IMR-90 (cell line): ENCODE data around the gene WNT8B. TPM values are rescaled to one million over a fixed set of nuclear protein-coding genes. Genes with fewer than 3 reads are reported as not detected.

Source experiments
- ATAC-seq: fragments of 200-7000 bp; cut with Tn5 transposase; 2 replicates; pipeline ENCODE4 v1.9.1; 2020; ENCODE audit warnings: low read depth, mild to moderate bottlenecking, moderate library complexity
- BruUV-seq: library from RNA; stranded (reverse); fragments of 400-500 nt; replicated peaks from 2 replicates; lab custom pipeline; 2021; lab: Mats Ljungman, UMichigan
- CTCF ChIA-PET: fragments of 300-600 bp; formaldehyde crosslinking; extraction: SDS; loops from one replicate; lab custom pipeline; 2021; ENCODE audit warnings: antibody characterized with exemption; lab: Yijun Ruan, JAX
- POLR2A ChIA-PET: fragments of 300-600 bp; sonication (Branson Sonifier 250); formaldehyde crosslinking; loops from one replicate; lab custom pipeline; 2022; ENCODE audit warnings: antibody characterized with exemption; ENCODE audit not compliant: unreplicated experiment; lab: Charles Lee
- DNase-seq: peaks from one replicate; pipeline ENCODE4 v3.0.0; 2013
- H2AFZ ChIP-seq: replicated peaks from 2 replicates; pipeline ENCODE3; 2013; ENCODE audit warnings: low read length, mild to moderate bottlenecking; ENCODE audit not compliant: poor library complexity
- H2AK5ac ChIP-seq: 2 replicates; pipeline ENCODE4 v1.6.1; 2013; ENCODE audit warnings: low read depth, low read length, inconsistent platforms
- H2AK9ac ChIP-seq: replicated peaks from 2 replicates; pipeline ENCODE3; 2013; ENCODE audit warnings: mild to moderate bottlenecking, low read depth, low read length, moderate library complexity; ENCODE audit not compliant: poor library complexity
- H2BK120ac ChIP-seq: 2 replicates; pipeline ENCODE4 v1.6.1; 2013; ENCODE audit warnings: low read depth, low read length, inconsistent platforms
- H2BK15ac ChIP-seq: 3 replicates; pipeline ENCODE4 v1.6.1; 2013; ENCODE audit warnings: low read depth, low read length, inconsistent platforms
- H2BK20ac ChIP-seq: 2 replicates; pipeline ENCODE4 v1.6.1; 2013; ENCODE audit warnings: low read depth, mild to moderate bottlenecking, inconsistent platforms, low read length, moderate library complexity
- H2BK5ac ChIP-seq: 2 replicates; pipeline ENCODE4 v1.6.1; 2013; ENCODE audit warnings: mild to moderate bottlenecking, low read depth, low read length, inconsistent platforms; ENCODE audit not compliant: poor library complexity, severe bottlenecking
- H3K14ac ChIP-seq: replicated peaks from 2 replicates; pipeline ENCODE4 v1.6.1; 2013; ENCODE audit warnings: low read depth, low read length, inconsistent platforms
- H3K18ac ChIP-seq: 2 replicates; pipeline ENCODE4 v1.6.1; 2013; ENCODE audit warnings: low read depth, low read length, control low read depth
- H3K23ac ChIP-seq: 2 replicates; pipeline ENCODE4 v1.6.1; 2013; ENCODE audit warnings: low read depth, low read length, inconsistent platforms
- H3K27ac ChIP-seq: 2 replicates; pipeline ENCODE4 v1.5.1; 2013; ENCODE audit warnings: mild to moderate bottlenecking, control low read depth, low read length; ENCODE audit not compliant: insufficient read depth
- H3K27me3 ChIP-seq: 2 replicates; pipeline ENCODE4 v1.6.1; 2013; ENCODE audit warnings: low read length; ENCODE audit not compliant: control insufficient read depth, insufficient read depth
- H3K36me3 ChIP-seq: 2 replicates; pipeline ENCODE4 v1.6.1; 2013; ENCODE audit warnings: low read length, mixed read lengths; ENCODE audit not compliant: control insufficient read depth, insufficient read depth
- H3K4ac ChIP-seq: 2 replicates; pipeline ENCODE4 v1.6.1; 2013; ENCODE audit warnings: low read depth, low read length, inconsistent platforms
- H3K4me1 ChIP-seq: 2 replicates; pipeline ENCODE4 v1.6.1; 2013; ENCODE audit warnings: low read length, mixed read lengths; ENCODE audit not compliant: control insufficient read depth, insufficient read depth
- H3K4me2 ChIP-seq: 2 replicates; pipeline ENCODE4 v1.6.1; 2013; ENCODE audit warnings: low read depth, mild to moderate bottlenecking, control low read depth, low read length, moderate library complexity
- H3K4me3 ChIP-seq: 2 replicates; pipeline ENCODE4 v1.5.1; 2013; ENCODE audit warnings: low read depth, mild to moderate bottlenecking, control low read depth, low read length, moderate library complexity; ENCODE audit not compliant: insufficient read depth
- H3K56ac ChIP-seq: 2 replicates; pipeline ENCODE4 v1.6.1; 2013; ENCODE audit warnings: low read length, inconsistent platforms; ENCODE audit not compliant: insufficient read depth; ENCODE audit errors: extremely low read depth
- H3K79me1 ChIP-seq, 2 experiments: 2 replicates each; pipeline ENCODE4 v1.6.1; 2013; ENCODE audit warnings: low read length in 2 of 2, inconsistent platforms in 1 of 2, low read depth in 1 of 2
- H3K9ac ChIP-seq: 2 replicates; pipeline ENCODE4 v1.6.1; 2013; ENCODE audit warnings: low read depth, low read length, control low read depth
- H3K9me1 ChIP-seq: 2 replicates; pipeline ENCODE4 v1.6.1; 2013; ENCODE audit warnings: low read length, inconsistent platforms; ENCODE audit not compliant: insufficient read depth
- H3K9me3 ChIP-seq: 2 replicates; pipeline ENCODE4 v1.6.1; 2013; ENCODE audit warnings: low read length; ENCODE audit not compliant: control insufficient read depth, insufficient read depth
- H4K20me1 ChIP-seq: 2 replicates; pipeline ENCODE4 v1.6.1; 2013; ENCODE audit warnings: low read length, inconsistent platforms; ENCODE audit not compliant: insufficient read depth
- H4K5ac ChIP-seq: 2 replicates; pipeline ENCODE4 v1.6.1; 2013; ENCODE audit warnings: mild to moderate bottlenecking, low read depth, low read length, control low read depth
- H4K8ac ChIP-seq, 2 experiments: 2 replicates each; pipeline ENCODE4 v1.6.1; 2013; ENCODE audit warnings: low read depth in 2 of 2, low read length in 2 of 2, control low read depth in 1 of 2, inconsistent platforms in 1 of 2
- H4K91ac ChIP-seq: 2 replicates; pipeline ENCODE4 v1.6.1; 2013; ENCODE audit warnings: low read depth, low read length, inconsistent platforms; ENCODE audit not compliant: insufficient read depth
- BHLHE40 ChIP-seq: fragments of 150-350 bp; IDR thresholded peaks from 2 replicates; pipeline ENCODE4 v1.6.1; 2016; ENCODE audit warnings: mild to moderate bottlenecking, low read depth, low read length
- CEBPB ChIP-seq: IDR thresholded peaks from 2 replicates; pipeline ENCODE4 v1.6.1; 2012; ENCODE audit warnings: low read depth, low read length, improper control_type of control experiment
- CHD1 ChIP-seq: IDR thresholded peaks from 2 replicates; pipeline ENCODE4 v1.6.1; 2012; ENCODE audit warnings: low read depth, low read length, improper control_type of control experiment
- CTCF ChIP-seq: conservative IDR thresholded peaks from 2 replicates; pipeline ENCODE4 v1.5.1; 2012; ENCODE audit warnings: mild to moderate bottlenecking, low read depth, low read length, improper control_type of control experiment
- ELK1 ChIP-seq: fragments of 150-350 bp; IDR thresholded peaks from 2 replicates; pipeline ENCODE4 v1.6.1; 2016; ENCODE audit warnings: low read depth, mild to moderate bottlenecking, low read length, moderate library complexity, borderline replicate concordance
- FOS ChIP-seq: fragments of 150-350 bp; IDR thresholded peaks from 2 replicates; pipeline ENCODE4 v1.6.1; 2016; ENCODE audit warnings: low read depth, low read length
- MAFK ChIP-seq: IDR thresholded peaks from 2 replicates; pipeline ENCODE4 v1.6.1; 2012; ENCODE audit warnings: low read depth, low read length, improper control_type of control experiment
- MAZ ChIP-seq: IDR thresholded peaks from 2 replicates; pipeline ENCODE4 v1.6.1; 2012; ENCODE audit warnings: low read depth, mild to moderate bottlenecking, low read length, improper control_type of control experiment, moderate library complexity, borderline replicate concordance
- MXI1 ChIP-seq: IDR thresholded peaks from 2 replicates; pipeline ENCODE4 v1.6.1; 2012; ENCODE audit warnings: low read depth, mild to moderate bottlenecking, low read length, moderate library complexity, borderline replicate concordance
- NFE2L2 ChIP-seq: fragments of 150-350 bp; IDR thresholded peaks from 2 replicates; pipeline ENCODE4 v1.6.1; 2016; ENCODE audit warnings: low read depth, mild to moderate bottlenecking, low read length
- POLR2A ChIP-seq: IDR thresholded peaks from 2 replicates; pipeline ENCODE4 v1.6.1; 2012; ENCODE audit warnings: mild to moderate bottlenecking, low read depth, low read length
- RAD21 ChIP-seq: IDR thresholded peaks from 2 replicates; pipeline ENCODE4 v1.6.1; 2012; ENCODE audit warnings: low read length, improper control_type of control experiment
- RCOR1 ChIP-seq: IDR thresholded peaks from 2 replicates; pipeline ENCODE4 v1.6.1; 2012; ENCODE audit warnings: mild to moderate bottlenecking, low read length, improper control_type of control experiment; ENCODE audit not compliant: insufficient replicate concordance
- RFX5 ChIP-seq: IDR thresholded peaks from 2 replicates; pipeline ENCODE4 v1.8.0; 2012; ENCODE audit warnings: low read depth, mild to moderate bottlenecking, low read length, moderate library complexity
- SMC3 ChIP-seq: fragments of 150-350 bp; IDR thresholded peaks from 2 replicates; pipeline ENCODE4 v1.6.1; 2016; ENCODE audit warnings: low read depth, mild to moderate bottlenecking, antibody characterized with exemption, low read length, moderate library complexity
- USF2 ChIP-seq: fragments of 150-350 bp; IDR thresholded peaks from 2 replicates; pipeline ENCODE4 v1.6.1; 2017; ENCODE audit warnings: mild to moderate bottlenecking, antibody characterized with exemption, low read length, low read depth
- WGBS, 2 experiments: methylation state at CpG; one replicate each; pipeline versions ENCODE4 v1.1.5 to v1.1.7; 2013; ENCODE audit warnings: missing lambda C conversion rate in 2 of 2; ENCODE audit not compliant: insufficient read length in 1 of 2; ENCODE audit errors: extremely low coverage in 2 of 2; 5-methylcytosine and 5-hydroxymethylcytosine counted together
- dilution Hi-C: fragments of 300-500 bp; cut with HindIII; formaldehyde crosslinking; loops from one replicate; pipeline ENCODE4 v1.14.3; 2018; ENCODE audit warnings: low sequenced_read_pairs; ENCODE audit not compliant: unreplicated experiment
- in situ Hi-C: fragments of 300-500 bp; cut with MboI; formaldehyde crosslinking; loops from 3 replicates; pipeline ENCODE4 v1.14.3; 2019; ENCODE audit warnings: low sequenced_read_pairs, inconsistent platforms, mixed read lengths
- intact Hi-C: fragments of 100-400 bp; cut with micrococcal nuclease; formaldehyde crosslinking; loops from 2 replicates; pipeline ENCODE4 v1.10.0; 2022
- polyA plus RNA-seq, 3 experiments: library from polyadenylated mRNA; depleted of rRNA; stranded (reverse); fragments of >200 nt; gene quantifications; 2 replicates each; pipeline ENCODE4 v1.2.3, GENCODE V29; 2012; ENCODE audit warnings: low replicate concordance in 1 of 3
- total RNA-seq: library from RNA; depleted of rRNA; stranded (reverse); fragments of >200 nt; gene quantifications from 2 replicates; pipeline ENCODE4 v1.2.3, GENCODE V29; 2012

WNT8B gene
- total and polyA plus RNA-seq, 2 of the 4 experiments (the other 2 are of a cell fraction), result 0.03 TPM; not detected in 1

GRCh38 chr10:100469756-100470155, 6.9 kb downstream of the WNT8B start:
- Histone ChIP-seq H3K9me1 (no peaks in the 10 kb centered on the region), H3K79me1 (no peaks in the 10 kb centered on the region), H3K36me3 (no peaks in the 10 kb centered on the region), H2BK5ac (no peak overlapping the region), H2BK15ac (no peak overlapping the region), H4K8ac (no peak overlapping the region), H3K14ac (no peak overlapping the region), H3K4me2 (no peak overlapping the region), H2AK5ac (no peak overlapping the region), H3K4me3 (no peak overlapping the region), H3K18ac (no peak overlapping the region), H3K4me1 (no peaks in the 10 kb centered on the region), H3K27me3 (peaks cover 18% of the 10 kb centered on the region), H2AK9ac (no peak overlapping the region), H3K27ac (no peak overlapping the region), H4K20me1 (no peaks in the 10 kb centered on the region), H2AFZ (no peak overlapping the region), H3K9ac (no peak overlapping the region), H2BK120ac (no peak overlapping the region), H4K5ac (no peak overlapping the region), H4K91ac (no peak overlapping the region), H3K9me3 (no peaks in the 10 kb centered on the region), H3K56ac (no peak overlapping the region), H3K23ac (no peak overlapping the region), H2BK20ac (no peak overlapping the region), H3K4ac (no peak overlapping the region)
- no peak for TF ChIP-seq CHD1
- TF ChIP-seq CTCF, result no peak
- TF ChIP-seq FOS, result no peak
- TF ChIP-seq CEBPB, result no peak
- no peak for TF ChIP-seq RAD21
- no peak for TF ChIP-seq BHLHE40
- TF ChIP-seq ELK1, result no peak
- TF ChIP-seq MXI1, result no peak
- no peak for TF ChIP-seq SMC3
- no peak for TF ChIP-seq RCOR1
- no peak for TF ChIP-seq USF2
- TF ChIP-seq MAZ, result no peak
- TF ChIP-seq MAFK, result no peak
- TF ChIP-seq POLR2A, result no peak
- no peak for TF ChIP-seq RFX5
- no peak for TF ChIP-seq NFE2L2
- DNase-seq, result no peak
- dilution Hi-C loops, result no loop called here
- WGBS, 2 experiments, result no CpG with 5 or more reads among the region's 1 CpG
- intact Hi-C loops, result no loop called here
- in situ Hi-C loops, result no loop called here
- no TSS peak for BruUV-seq
- ChIA-PET POLR2A (no interaction called here), CTCF (interaction anchor here (1.1 to 1.3 kb wide), 2 partner anchors 13 to 18 kb away, joined by 3 to 5 read pairs; no protein-coding TSS in a partner anchor)
- no peak for ATAC-seq
